SK-N-SH treated with all-trans-retinoic acid at 6 μM for 48 hours (cell line): ENCODE results near the gene ICAM3.
"Not testable (repeated sequence)": the region's sequence is repeated elsewhere in the genome, so short reads cannot be mapped to it uniquely, and the experiment has no call there.

Experiments used
- ATAC-seq: fragments of 200-7000 bp; cut with Tn5 transposase; 3 replicates; pipeline ENCODE4 v1.9.1; 2020; ENCODE audit warnings: mild to moderate bottlenecking, moderate library complexity
- ARNTL ChIP-seq: fragments of 450-650 bp; formaldehyde crosslinking; IDR thresholded peaks from 2 replicates; pipeline ENCODE4 v1.5.0; 2020; ENCODE audit warnings: low read depth, mild to moderate bottlenecking, moderate library complexity, borderline replicate concordance
- BACH2 ChIP-seq: fragments of 250-450 bp; sonication (Bioruptor Pico); IDR thresholded peaks from 2 replicates; pipeline ENCODE4 v1.9.0; 2021; ENCODE audit warnings: mild to moderate bottlenecking, borderline replicate concordance
- CSDC2 ChIP-seq: fragments of 250-450 bp; sonication (Bioruptor Pico); IDR thresholded peaks from 2 replicates; pipeline ENCODE4 v1.5.0; 2020; ENCODE audit warnings: mild to moderate bottlenecking, moderate library complexity
- ISL1 ChIP-seq: fragments of 250-450 bp; sonication (Bioruptor Pico); IDR thresholded peaks from 2 replicates; pipeline ENCODE4 v2.1.2; 2022; ENCODE audit warnings: mild to moderate bottlenecking, moderate library complexity
- PATZ1 ChIP-seq: fragments of 250-450 bp; sonication (Bioruptor Pico); IDR thresholded peaks from 2 replicates; pipeline ENCODE4 v1.8.0; 2020; ENCODE audit warnings: mild to moderate bottlenecking, moderate library complexity, borderline replicate concordance
- PPARA ChIP-seq: fragments of 250-450 bp; sonication (Bioruptor Pico); IDR thresholded peaks from 2 replicates; pipeline ENCODE4 v1.5.0; 2020; ENCODE audit warnings: mild to moderate bottlenecking, borderline replicate concordance
- RARB ChIP-seq: fragments of 250-450 bp; sonication (Bioruptor Pico); IDR thresholded peaks from 2 replicates; pipeline ENCODE4 v1.8.0; 2021; ENCODE audit warnings: mild to moderate bottlenecking, moderate library complexity
- SNAI2 ChIP-seq: fragments of 250-450 bp; sonication (Bioruptor Pico); IDR thresholded peaks from 2 replicates; pipeline ENCODE4 v1.5.0; 2020; ENCODE audit warnings: mild to moderate bottlenecking, moderate library complexity
- TCF4 ChIP-seq: fragments of 250-450 bp; sonication (Bioruptor Pico); IDR thresholded peaks from 2 replicates; pipeline ENCODE4 v1.8.0; 2021; ENCODE audit warnings: mild to moderate bottlenecking, moderate library complexity, borderline replicate concordance
- TOX ChIP-seq: fragments of 250-450 bp; sonication (Bioruptor Pico); IDR thresholded peaks from 2 replicates; pipeline ENCODE4 v1.8.0; 2021; ENCODE audit warnings: mild to moderate bottlenecking, moderate library complexity, borderline replicate concordance
- TSHZ2 ChIP-seq: fragments of 250-450 bp; sonication (Bioruptor Pico); IDR thresholded peaks from 2 replicates; pipeline ENCODE4 v1.5.0; 2020; ENCODE audit warnings: mild to moderate bottlenecking, moderate library complexity
- ZC3H10 ChIP-seq: fragments of 250-450 bp; sonication (Bioruptor Pico); IDR thresholded peaks from 2 replicates; pipeline ENCODE4 v1.5.1; 2021; ENCODE audit warnings: mild to moderate bottlenecking, moderate library complexity
- ZFP3 ChIP-seq: fragments of 250-450 bp; sonication (Bioruptor Pico); IDR thresholded peaks from 2 replicates; pipeline ENCODE4 v1.5.0; 2020; ENCODE audit warnings: mild to moderate bottlenecking, moderate library complexity
- ZFP30 ChIP-seq: fragments of 450-650 bp; formaldehyde crosslinking; IDR thresholded peaks from 2 replicates; pipeline ENCODE4 v1.5.0; 2022; ENCODE audit warnings: mild to moderate bottlenecking, moderate library complexity
- ZNF565 ChIP-seq: fragments of 450-650 bp; formaldehyde crosslinking; conservative IDR thresholded peaks from 2 replicates; pipeline ENCODE4 v1.5.0; 2020; ENCODE audit warnings: low read depth, mild to moderate bottlenecking, moderate library complexity
- ZNF8 ChIP-seq: fragments of 450-650 bp; formaldehyde crosslinking; IDR thresholded peaks from 2 replicates; pipeline ENCODE4 v1.5.0; 2020; ENCODE audit warnings: mild to moderate bottlenecking, moderate library complexity
- TF ChIP-seq, protein P1 (sequence below): fragments of 250-450 bp; sonication (Bioruptor Pico); IDR thresholded peaks from 2 replicates; pipeline ENCODE4 v1.8.0; 2021; ENCODE audit warnings: low read depth, mild to moderate bottlenecking, moderate library complexity, borderline replicate concordance
- TF ChIP-seq, protein P2 (sequence below): fragments of 250-450 bp; sonication (Bioruptor Pico); IDR thresholded peaks from 2 replicates; pipeline ENCODE4 v1.5.1; 2021; ENCODE audit warnings: mild to moderate bottlenecking, moderate library complexity
- TF ChIP-seq, protein P3 (sequence below): fragments of 250-450 bp; sonication (Bioruptor Pico); IDR thresholded peaks from 2 replicates; pipeline ENCODE4 v1.5.1; 2020; ENCODE audit warnings: low read depth, mild to moderate bottlenecking, moderate library complexity

The ICAM3 gene

DNA sequence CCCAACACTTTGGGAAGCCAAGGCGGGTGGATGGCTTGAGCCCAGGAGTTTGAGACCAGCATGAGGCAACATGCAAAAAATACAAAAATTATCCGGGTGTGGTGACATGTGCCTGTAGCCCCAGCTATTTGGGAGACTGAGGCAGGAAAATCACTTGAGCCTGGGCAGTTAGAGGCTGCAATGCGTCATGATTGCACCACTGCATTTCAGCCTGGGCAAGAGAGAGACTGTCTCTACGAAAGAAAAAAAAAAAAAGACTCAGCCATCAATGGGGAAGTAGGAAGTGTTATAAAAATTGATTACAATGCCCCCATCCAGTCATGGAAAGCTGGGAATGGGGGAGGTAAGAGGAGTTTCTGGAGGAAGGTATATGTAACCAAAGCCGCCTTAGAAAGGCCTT lies 35.5 kb upstream of the ICAM3 start:
- TF ChIP-seq, protein P1, sequence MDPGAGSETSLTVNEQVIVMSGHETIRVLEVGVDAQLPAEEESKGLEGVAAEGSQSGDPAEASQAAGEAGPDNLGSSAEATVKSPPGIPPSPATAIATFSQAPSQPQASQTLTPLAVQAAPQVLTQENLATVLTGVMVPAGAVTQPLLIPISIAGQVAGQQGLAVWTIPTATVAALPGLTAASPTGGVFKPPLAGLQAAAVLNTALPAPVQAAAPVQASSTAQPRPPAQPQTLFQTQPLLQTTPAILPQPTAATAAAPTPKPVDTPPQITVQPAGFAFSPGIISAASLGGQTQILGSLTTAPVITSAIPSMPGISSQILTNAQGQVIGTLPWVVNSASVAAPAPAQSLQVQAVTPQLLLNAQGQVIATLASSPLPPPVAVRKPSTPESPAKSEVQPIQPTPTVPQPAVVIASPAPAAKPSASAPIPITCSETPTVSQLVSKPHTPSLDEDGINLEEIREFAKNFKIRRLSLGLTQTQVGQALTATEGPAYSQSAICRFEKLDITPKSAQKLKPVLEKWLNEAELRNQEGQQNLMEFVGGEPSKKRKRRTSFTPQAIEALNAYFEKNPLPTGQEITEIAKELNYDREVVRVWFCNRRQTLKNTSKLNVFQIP (CRISPR knock-in tag), result no peak
- TF ChIP-seq, protein P2, sequence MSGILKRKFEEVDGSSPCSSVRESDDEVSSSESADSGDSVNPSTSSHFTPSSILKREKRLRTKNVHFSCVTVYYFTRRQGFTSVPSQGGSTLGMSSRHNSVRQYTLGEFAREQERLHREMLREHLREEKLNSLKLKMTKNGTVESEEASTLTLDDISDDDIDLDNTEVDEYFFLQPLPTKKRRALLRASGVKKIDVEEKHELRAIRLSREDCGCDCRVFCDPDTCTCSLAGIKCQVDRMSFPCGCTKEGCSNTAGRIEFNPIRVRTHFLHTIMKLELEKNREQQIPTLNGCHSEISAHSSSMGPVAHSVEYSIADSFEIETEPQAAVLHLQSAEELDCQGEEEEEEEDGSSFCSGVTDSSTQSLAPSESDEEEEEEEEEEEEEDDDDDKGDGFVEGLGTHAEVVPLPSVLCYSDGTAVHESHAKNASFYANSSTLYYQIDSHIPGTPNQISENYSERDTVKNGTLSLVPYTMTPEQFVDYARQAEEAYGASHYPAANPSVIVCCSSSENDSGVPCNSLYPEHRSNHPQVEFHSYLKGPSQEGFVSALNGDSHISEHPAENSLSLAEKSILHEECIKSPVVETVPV (CRISPR knock-in tag), result no peak
- TF ChIP-seq PPARA (CRISPR knock-in tag) (no peak), ZNF8 (no peak)
- TF ChIP-seq, protein P3, sequence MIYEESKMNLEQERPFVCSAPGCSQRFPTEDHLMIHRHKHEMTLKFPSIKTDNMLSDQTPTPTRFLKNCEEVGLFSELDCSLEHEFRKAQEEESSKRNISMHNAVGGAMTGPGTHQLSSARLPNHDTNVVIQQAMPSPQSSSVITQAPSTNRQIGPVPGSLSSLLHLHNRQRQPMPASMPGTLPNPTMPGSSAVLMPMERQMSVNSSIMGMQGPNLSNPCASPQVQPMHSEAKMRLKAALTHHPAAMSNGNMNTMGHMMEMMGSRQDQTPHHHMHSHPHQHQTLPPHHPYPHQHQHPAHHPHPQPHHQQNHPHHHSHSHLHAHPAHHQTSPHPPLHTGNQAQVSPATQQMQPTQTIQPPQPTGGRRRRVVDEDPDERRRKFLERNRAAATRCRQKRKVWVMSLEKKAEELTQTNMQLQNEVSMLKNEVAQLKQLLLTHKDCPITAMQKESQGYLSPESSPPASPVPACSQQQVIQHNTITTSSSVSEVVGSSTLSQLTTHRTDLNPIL (CRISPR knock-in tag), result no peak
- no peak for ATAC-seq

DNA sequence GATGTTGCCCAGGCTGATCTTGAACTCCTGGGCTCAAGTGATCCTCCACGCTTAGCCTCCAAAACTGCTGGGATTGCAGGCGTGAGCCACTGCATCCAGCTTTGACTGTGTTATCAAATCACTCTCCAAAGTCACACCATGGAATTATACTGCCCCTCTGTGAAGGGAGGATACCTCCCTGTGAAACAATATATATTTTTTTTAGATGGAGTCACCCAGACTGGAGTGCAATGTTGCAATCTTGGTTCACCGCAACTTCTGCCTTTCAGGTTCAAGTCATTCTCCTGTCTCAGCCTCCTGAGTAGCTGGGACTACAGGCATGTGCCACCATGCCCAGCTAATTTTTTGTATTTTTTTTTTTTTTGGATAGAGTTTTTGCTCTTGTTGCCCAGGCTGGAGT lies 33.3 kb upstream of the ICAM3 start:
- ATAC-seq, result no peak
- no peak for TF ChIP-seq SNAI2 (CRISPR knock-in tag)

DNA sequence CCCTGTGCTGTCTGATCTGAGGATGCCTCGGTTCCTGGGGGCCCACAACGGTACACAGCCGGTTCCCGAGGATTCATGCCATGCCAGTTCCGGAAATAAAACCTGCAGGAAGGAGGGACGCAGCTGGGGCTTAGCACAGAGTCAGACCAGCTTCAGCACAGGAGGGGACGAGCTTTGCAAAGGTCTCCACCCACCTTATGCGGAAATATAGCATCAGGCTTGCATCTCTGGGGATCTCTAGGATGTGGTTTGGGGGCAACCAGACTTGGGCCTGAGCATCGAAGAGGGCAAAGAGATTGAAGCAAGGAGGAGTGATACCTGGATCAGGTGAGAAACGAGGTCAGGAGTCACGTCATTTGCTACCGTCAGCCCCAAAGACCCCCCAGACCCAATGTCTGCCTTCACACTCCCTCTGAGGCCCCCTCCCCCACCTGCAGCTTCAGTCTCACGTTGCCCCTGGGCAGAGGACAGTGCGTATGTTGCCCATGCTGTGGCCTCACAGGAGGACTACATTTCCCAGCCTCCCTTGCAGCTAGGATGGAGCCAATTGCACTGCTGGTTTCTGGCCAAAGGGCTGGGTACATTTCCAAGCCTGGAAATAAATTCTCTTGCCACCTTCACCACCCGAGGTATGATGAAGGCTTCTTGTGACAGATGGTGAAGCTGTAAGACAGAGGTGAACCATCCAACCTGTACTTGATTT lies 28.8 kb upstream of the ICAM3 start:
- TF ChIP-seq ZFP30 (no peak), ZNF8 (no peak), SNAI2 (CRISPR knock-in tag) (no peak), ZC3H10 (CRISPR knock-in tag) (no peak), TOX (CRISPR knock-in tag) (no peak), ZFP3 (no peak), PATZ1 (no peak), ARNTL (no peak), CSDC2 (no peak), BACH2 (no peak), TSHZ2 (CRISPR knock-in tag) (no peak), ZNF565 (CRISPR knock-in tag) (no peak), TCF4 (CRISPR knock-in tag) (no peak), RARB (CRISPR knock-in tag) (no peak), ISL1 (CRISPR knock-in tag) (no peak), PPARA (CRISPR knock-in tag) (no peak)
- TF ChIP-seq, protein P1 (CRISPR knock-in tag), result no peak
- TF ChIP-seq, protein P3 (CRISPR knock-in tag), result no peak
- TF ChIP-seq, all 23 proteins: peak for 0
- ATAC-seq, result no peak

DNA sequence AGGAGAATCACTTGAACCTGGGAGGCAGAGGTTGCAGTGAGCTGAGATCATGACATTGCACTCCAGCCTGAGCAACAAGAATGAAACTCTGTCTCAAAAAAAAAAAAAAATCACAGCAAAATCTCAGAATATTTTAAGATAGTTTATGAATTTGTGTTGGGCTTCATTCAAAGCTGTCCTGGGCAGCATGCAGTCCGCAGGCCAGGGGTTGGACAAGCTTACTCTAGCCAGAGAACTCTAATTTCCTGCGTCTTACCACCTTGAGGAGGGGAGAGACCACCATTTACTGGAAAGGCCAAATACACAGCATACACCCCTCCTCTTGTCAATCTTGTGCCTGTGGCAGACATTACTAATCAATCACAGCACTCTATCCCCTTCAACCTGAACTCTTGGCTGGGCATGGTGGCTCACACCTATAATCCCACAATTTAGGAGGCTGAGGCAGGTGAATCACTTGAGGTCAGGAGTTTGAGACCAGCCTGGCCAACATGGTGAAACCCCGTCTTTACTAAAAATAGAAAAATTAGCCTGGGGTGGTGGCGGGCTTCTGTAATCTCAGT lies 27.6 kb upstream of the ICAM3 start:
- ATAC-seq, result not testable (repeated sequence)
